Stimulated activated CD8-positive, alpha-beta memory T cell treated with anti-CD3 and anti-CD28 coated beads, Interleukin-15, amount 100 ng/mL, for 1 hour (primary cell): ENCODE measurements around the gene ITPR3.

Source experiments
- DNase-seq: peaks from one replicate; pipeline ENCODE4 v3.0.0-alpha.2; 2020; ENCODE audit warnings: low read depth

ITPR3 gene

GRCh38 chr6:33638556-33638955 is 17.4 kb downstream of the ITPR3 start:
- DNase-seq, result no peak

- DNase-seq, result no peak
Measured at GRCh38 chr6:33639559-33639958, 18.4 kb downstream of the ITPR3 start.

- no peak for DNase-seq
Measured at GRCh38 chr6:33640361-33640760, 19.2 kb downstream of the ITPR3 start.

- no peak for DNase-seq
Measured at GRCh38 chr6:33641144-33641543, 20.0 kb downstream of the ITPR3 start.

- no peak for DNase-seq
Measured at GRCh38 chr6:33641602-33642001, 20.5 kb downstream of the ITPR3 start.

- DNase-seq, result no peak
Measured at GRCh38 chr6:33642897-33643296, 21.8 kb downstream of the ITPR3 start.

- no peak for DNase-seq
Measured at GRCh38 chr6:33651403-33651802, 30.3 kb downstream of the ITPR3 start.

- DNase-seq, result no peak
Measured at GRCh38 chr6:33652002-33652401, 30.9 kb downstream of the ITPR3 start.

GRCh38 chr6:33654831-33655554 is 33.9 kb downstream of the ITPR3 start:
- no peak for DNase-seq

GRCh38 chr6:33656844-33657243 is 35.7 kb downstream of the ITPR3 start:
- DNase-seq, result no peak

GRCh38 chr6:33658982-33659689 is 38.0 kb downstream of the ITPR3 start:
- DNase-seq, result no peak

GRCh38 chr6:33659986-33660385 is 38.9 kb downstream of the ITPR3 start:
- DNase-seq, result no peak

- DNase-seq, result no peak
Measured at GRCh38 chr6:33661106-33661838, 40.1 kb downstream of the ITPR3 start.

GRCh38 chr6:33662318-33662717 is 41.2 kb downstream of the ITPR3 start:
- DNase-seq, result no peak

- DNase-seq, result no peak
Measured at GRCh38 chr6:33663028-33663427, 41.9 kb downstream of the ITPR3 start.

- no peak for DNase-seq
Measured at GRCh38 chr6:33663727-33664449, 42.8 kb downstream of the ITPR3 start.

GRCh38 chr6:33664506-33665057 is 43.5 kb downstream of the ITPR3 start:
- DNase-seq, result no peak

- no peak for DNase-seq
Measured at GRCh38 chr6:33665957-33666356, 44.8 kb downstream of the ITPR3 start.

GRCh38 chr6:33667072-33667471 is 46.0 kb downstream of the ITPR3 start:
- DNase-seq, result no peak

GRCh38 chr6:33667776-33668175 is 46.7 kb downstream of the ITPR3 start:
- DNase-seq, result no peak

- DNase-seq, result no peak
Measured at GRCh38 chr6:33668328-33668727, 47.2 kb downstream of the ITPR3 start.

- no peak for DNase-seq
Measured at GRCh38 chr6:33668914-33669313, 47.8 kb downstream of the ITPR3 start.
